Activated CD8-positive, alpha-beta T cell treated with anti-CD3 and anti-CD28 coated beads, Interleukin-2, amount 10 ng/mL, durations not matched to agents 7 days and 5 days (primary cell): Measurements from ENCODE around the gene AHNAK. TPM values are rescaled to one million over a fixed set of nuclear protein-coding genes. Genes with fewer than 3 reads are reported as not detected.

Experiments
- ATAC-seq: fragments of 150-1000 bp; cut with Tn5 transposase; one replicate; pipeline ENCODE4 v1.10.0; 2021; ENCODE audit warnings: moderate library complexity
- CTCF ChIA-PET: fragments of 350-600 bp; sonication (Branson Sonifier 250); formaldehyde crosslinking; loops from one replicate; lab custom pipeline; 2021; ENCODE audit warnings: antibody characterized with exemption; lab: Charles Lee
- POLR2A ChIA-PET: fragments of 350-600 bp; sonication (Branson Sonifier 250); formaldehyde crosslinking; loops from one replicate; lab custom pipeline; 2021; ENCODE audit warnings: antibody characterized with exemption; lab: Charles Lee
- DNase-seq: peaks from one replicate; pipeline ENCODE4 v3.0.0-alpha.2; 2020
- H3K27ac Mint-ChIP-seq: one replicate; pipeline ENCODE4 v1.8.0; 2021; ENCODE audit warnings: mild to moderate bottlenecking, mixed read lengths
- H3K27me3 Mint-ChIP-seq: one replicate; pipeline ENCODE4 v1.8.0; 2021; ENCODE audit warnings: low read depth, mixed read lengths
- H3K36me3 Mint-ChIP-seq: one replicate; pipeline ENCODE4 v1.8.0; 2021; ENCODE audit warnings: low read depth, mixed read lengths
- H3K4me1 Mint-ChIP-seq: one replicate; pipeline ENCODE4 v1.8.0; 2021; ENCODE audit warnings: low read depth, mixed read lengths
- H3K4me3 Mint-ChIP-seq: one replicate; pipeline ENCODE4 v1.8.0; 2021; ENCODE audit warnings: mild to moderate bottlenecking, mixed read lengths
- H3K9me3 Mint-ChIP-seq: one replicate; pipeline ENCODE4 v1.8.0; 2022; ENCODE audit warnings: mixed read lengths; ENCODE audit not compliant: insufficient read depth
- total RNA-seq, 2 experiments: library from RNA; stranded (reverse); gene quantifications; one replicate each; pipeline ENCODE4 v1.2.3, GENCODE V29; 2021

The AHNAK gene
- total RNA-seq, 2 experiments from 2014 or later, result 123 to 129 TPM

DNA sequence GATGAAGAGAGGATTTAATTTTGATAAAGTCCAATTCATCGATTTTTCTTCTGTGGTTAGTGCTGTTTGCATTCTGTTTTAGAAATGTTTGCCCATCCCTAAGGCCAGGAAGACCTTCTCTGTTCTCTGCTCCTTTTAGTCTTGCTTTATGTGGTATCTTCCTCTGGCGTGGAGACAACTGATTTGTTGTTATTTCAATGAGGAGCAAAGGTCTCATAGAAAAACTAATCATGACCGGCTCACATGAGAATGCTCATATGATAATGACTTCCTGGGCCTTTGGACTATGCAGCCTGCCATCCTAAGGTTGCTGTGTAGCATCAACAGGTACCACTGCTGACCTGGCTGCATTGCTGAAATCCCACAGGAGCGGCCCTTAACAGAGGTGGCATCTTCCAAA, 108.0 kb downstream of the AHNAK start:
- CTCF ChIA-PET, result no interaction called here
- ATAC-seq, result no peak
- no peak overlapping the region for H3K4me3 Mint-ChIP-seq
- peaks cover 2% of the 10 kb centered on the region for H3K27me3 Mint-ChIP-seq
- H3K9me3 Mint-ChIP-seq, result no peaks in the 10 kb centered on the region
- POLR2A ChIA-PET, result no interaction called here
- no peak overlapping the region for H3K27ac Mint-ChIP-seq
- H3K36me3 Mint-ChIP-seq, result no peaks in the 10 kb centered on the region
- H3K4me1 Mint-ChIP-seq, result peaks cover 20% of the 10 kb centered on the region
- no peak for DNase-seq

DNA sequence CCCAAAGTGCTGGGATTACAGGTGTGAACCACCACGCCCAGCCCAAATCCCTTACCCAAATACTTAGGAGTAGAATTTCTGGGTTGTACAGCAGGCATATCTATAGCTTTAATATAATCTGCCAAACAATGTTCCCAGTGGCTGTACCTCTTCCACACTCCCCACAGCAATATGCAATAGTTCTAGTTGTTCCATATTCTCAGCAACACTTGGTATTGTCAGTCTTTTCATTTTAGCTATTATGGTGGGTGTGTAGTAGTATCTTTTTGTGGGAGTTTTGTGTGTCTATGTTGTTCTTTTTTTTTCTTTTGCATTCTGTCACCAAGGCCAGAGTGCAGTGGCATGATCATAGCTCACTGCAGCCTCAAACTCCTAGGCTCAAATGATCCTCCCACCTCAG, 109.0 kb downstream of the AHNAK start:
- POLR2A ChIA-PET, result interaction anchor here (0.6 to 1.9 kb wide), 2 partner anchors 11 to 62 kb away, joined by 4 to 5 read pairs; no protein-coding TSS in a partner anchor
- no peak overlapping the region for H3K27ac Mint-ChIP-seq
- ATAC-seq, result no peak

DNA sequence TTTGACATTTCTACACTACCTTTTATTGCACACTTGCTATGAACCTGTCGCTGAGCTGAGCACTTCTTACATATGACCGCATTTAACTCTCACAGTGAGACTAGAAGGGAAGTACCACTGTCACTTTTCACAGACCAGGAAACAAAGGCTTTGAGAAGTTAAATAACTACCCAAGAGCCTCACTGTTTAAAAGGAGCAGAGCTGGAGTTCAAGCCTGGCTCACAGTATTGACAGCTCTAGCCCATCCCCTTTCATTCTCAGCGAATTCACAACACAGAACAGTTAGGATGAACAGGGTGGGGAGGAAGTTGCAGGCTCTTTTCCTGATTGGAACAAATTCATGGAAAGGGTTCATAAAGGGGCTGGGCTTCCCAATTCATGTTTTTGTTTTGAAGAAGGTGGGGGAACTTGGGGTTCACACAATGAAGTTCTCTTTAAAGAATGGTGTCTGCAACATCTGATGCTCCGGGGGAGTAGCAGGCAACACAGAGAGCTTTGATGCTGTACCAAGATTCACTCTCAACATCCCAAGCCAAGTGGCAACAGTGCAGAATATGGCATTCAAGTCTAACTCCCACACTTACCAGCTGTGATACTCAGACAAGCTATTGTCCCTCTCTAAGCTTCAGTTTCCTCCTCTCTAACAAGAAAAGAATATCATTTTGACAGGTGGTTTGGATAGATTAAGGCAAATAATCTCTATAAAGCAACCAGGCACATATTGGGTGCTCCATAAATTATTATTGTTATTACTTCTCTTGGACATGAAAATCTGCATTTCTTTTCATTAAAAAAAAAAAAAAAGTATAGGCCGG, 110.6 kb downstream of the AHNAK start:
- H3K4me3 Mint-ChIP-seq, result no peak overlapping the region
- no peak overlapping the region for H3K27ac Mint-ChIP-seq
- CTCF ChIA-PET, result interaction anchor here (0.7 to 3.0 kb wide), 6 partner anchors 12 to 155 kb away, joined by 3 to 24 read pairs (median 4); partner anchors contain the start of gene TUT1
- no peak for ATAC-seq
- H3K36me3 Mint-ChIP-seq, result no peaks in the 10 kb centered on the region
- peaks cover 39% of the 10 kb centered on the region for H3K4me1 Mint-ChIP-seq
- DNase-seq, result no peak
- POLR2A ChIA-PET, result interaction anchor here (0.6 to 1.9 kb wide), 3 partner anchors 9 to 63 kb away, joined by 3 to 6 read pairs (median 5); no protein-coding TSS in a partner anchor
- no peaks in the 10 kb centered on the region for H3K9me3 Mint-ChIP-seq
- no peaks in the 10 kb centered on the region for H3K27me3 Mint-ChIP-seq

More for the DNA sequence above, 109.0 kb downstream of the AHNAK start:
- Mint-ChIP-seq H3K27me3 (no peaks in the 10 kb centered on the region), H3K4me1 (peaks cover 28% of the 10 kb centered on the region), H3K36me3 (no peaks in the 10 kb centered on the region), H3K4me3 (no peak overlapping the region), H3K9me3 (no peaks in the 10 kb centered on the region)
- DNase-seq, result no peak
- CTCF ChIA-PET, result interaction anchor here (1.1 to 3.0 kb wide), 3 partner anchors 14 to 105 kb away, joined by 3 to 24 read pairs (median 11); no protein-coding TSS in a partner anchor

DNA sequence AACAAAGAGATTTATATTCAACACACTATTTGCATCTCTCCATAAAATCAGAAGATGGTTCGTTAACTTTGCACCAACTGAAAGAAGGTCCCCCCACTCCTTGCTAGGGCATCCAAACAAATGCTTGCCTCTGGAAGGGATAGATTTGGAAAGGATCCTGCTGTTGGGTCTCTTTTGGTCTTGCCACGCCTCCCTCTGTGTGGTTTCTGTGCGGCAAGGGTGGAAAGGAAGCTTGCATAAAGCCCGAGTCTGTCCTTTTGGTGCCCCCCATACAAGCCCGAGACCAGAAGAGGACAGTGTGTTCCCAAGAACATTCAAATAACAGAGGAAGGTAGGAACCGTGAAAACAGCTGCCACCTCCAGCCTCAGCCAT, 112.7 kb downstream of the AHNAK start:
- no peaks in the 10 kb centered on the region for H3K9me3 Mint-ChIP-seq
- DNase-seq (no peak), ATAC-seq (no peak)
- no peak overlapping the region for H3K27ac Mint-ChIP-seq
- no peaks in the 10 kb centered on the region for H3K27me3 Mint-ChIP-seq
- ChIA-PET POLR2A (no interaction called here), CTCF (interaction anchor here (1.3 to 2.5 kb wide), 3 partner anchors 9 to 109 kb away, joined by 3 to 14 read pairs (median 4); no protein-coding TSS in a partner anchor)
- peaks cover 56% of the 10 kb centered on the region for H3K4me1 Mint-ChIP-seq
- no peaks in the 10 kb centered on the region for H3K36me3 Mint-ChIP-seq
- no peak overlapping the region for H3K4me3 Mint-ChIP-seq

DNA sequence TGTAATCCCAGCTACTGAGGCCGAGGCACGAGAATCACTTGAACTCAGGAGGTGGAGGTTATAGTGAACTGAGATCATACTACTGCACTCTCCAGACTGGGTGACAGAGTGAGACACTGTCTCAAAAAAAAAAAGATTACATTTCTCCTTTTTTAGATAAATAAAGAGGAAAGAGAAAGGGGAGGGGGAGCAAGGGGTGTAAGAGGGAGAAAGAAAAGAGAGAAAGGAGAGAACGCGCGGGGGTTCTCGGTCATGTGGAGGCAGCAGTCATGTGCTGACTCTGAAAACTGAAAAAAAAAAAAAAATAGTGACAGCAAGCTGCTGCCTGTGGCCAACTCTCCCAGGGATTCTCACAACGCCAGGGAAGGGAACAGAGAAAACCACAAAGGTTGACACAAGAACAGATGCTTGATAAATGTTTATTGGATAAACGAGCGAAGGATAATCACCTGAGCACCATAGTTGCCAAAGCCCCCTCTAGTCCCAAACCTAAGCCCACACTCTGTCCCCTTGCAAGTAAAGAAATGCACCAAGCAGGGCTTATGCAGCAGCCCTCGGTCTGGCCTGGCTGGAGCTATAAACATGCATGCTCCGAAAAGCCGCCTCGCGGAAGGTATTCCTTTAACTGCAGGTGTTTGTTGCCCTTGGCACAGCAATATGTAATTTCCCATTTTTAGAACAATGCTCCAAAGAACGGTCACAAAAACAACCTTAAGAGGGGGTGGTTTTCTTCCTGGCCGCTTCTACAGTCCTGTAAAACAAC, 113.3 kb downstream of the AHNAK start:
- H3K4me1 Mint-ChIP-seq, result peaks cover 61% of the 10 kb centered on the region
- ChIA-PET CTCF (interaction anchor here (1.3 to 2.5 kb wide), 3 partner anchors 9 to 110 kb away, joined by 3 to 14 read pairs (median 4); no protein-coding TSS in a partner anchor), POLR2A (no interaction called here)
- H3K27ac Mint-ChIP-seq, result no peak overlapping the region
- no peaks in the 10 kb centered on the region for H3K27me3 Mint-ChIP-seq
- H3K4me3 Mint-ChIP-seq, result no peak overlapping the region
- no peaks in the 10 kb centered on the region for H3K36me3 Mint-ChIP-seq
- H3K9me3 Mint-ChIP-seq, result no peaks in the 10 kb centered on the region
- ATAC-seq, result no peak
- no peak for DNase-seq

DNA sequence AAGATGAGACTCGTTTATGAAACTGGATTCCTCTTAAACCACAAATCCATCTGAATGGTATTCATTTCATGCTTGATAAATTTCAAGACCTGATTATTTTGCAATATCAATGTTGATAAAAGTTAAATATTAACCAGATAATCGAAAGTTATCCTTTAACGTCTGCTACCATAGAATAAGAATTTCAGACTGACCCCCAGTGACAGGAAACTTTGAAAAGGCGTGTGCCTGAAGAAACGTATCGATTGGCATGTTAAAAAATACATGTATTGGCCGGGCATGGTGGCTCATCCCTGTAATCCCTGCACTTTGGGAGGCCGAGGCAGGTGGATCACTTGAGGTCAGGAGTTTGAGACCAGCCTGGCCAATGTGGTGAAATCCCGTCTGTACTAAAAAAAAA, 113.9 kb downstream of the AHNAK start:
- Mint-ChIP-seq H3K9me3 (no peaks in the 10 kb centered on the region), H3K27ac (no peak overlapping the region), H3K4me1 (peaks cover 68% of the 10 kb centered on the region), H3K27me3 (no peaks in the 10 kb centered on the region), H3K4me3 (no peak overlapping the region), H3K36me3 (no peaks in the 10 kb centered on the region)
- ChIA-PET CTCF (interaction anchor here (2.5 kb wide), 1 partner anchor 8 kb away, joined by 14 read pairs; no protein-coding TSS in a partner anchor), POLR2A (no interaction called here)
- ATAC-seq (no peak), DNase-seq (no peak)

DNA sequence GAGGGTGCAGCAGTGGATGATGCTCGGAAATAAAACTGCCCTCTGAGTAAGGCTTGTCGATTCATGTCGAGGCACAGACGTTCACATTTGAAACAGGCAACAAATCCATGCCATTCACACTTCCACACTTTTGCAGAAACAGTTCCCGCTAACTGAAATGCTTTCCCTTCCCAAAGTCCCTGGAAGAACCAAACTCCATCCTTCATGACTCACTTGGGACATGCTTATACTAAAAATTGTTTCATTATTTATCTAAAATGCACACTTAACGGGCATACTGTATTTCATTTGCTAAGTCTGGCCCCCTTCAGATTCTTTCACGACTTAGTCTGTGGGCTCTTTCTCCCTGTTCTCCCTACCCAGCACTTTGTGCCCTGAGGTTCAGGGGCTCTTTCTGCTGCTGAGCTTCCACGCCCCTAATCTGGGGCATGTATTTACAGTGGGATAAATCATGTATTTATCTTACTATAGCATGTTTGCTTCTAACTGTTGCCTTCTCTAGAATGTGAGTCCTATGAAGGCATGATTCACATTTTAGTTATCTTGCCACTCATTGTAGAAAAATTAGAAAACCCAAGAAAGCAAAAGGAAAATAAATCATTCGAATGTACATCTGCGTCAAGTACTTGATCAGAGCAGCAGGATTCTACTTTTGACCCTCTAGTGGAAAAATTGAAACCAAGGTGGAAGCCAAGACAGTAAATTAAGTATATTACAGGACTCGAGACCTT, 115.3 kb downstream of the AHNAK start:
- H3K4me3 Mint-ChIP-seq, result no peak overlapping the region
- H3K4me1 Mint-ChIP-seq, result peaks cover 80% of the 10 kb centered on the region
- ATAC-seq (no peak), DNase-seq (no peak)
- H3K27me3 Mint-ChIP-seq, result no peaks in the 10 kb centered on the region
- H3K9me3 Mint-ChIP-seq, result no peaks in the 10 kb centered on the region
- no peak overlapping the region for H3K27ac Mint-ChIP-seq
- POLR2A ChIA-PET, result interaction anchor here (0.6 kb wide), 1 partner anchor 463 kb away, joined by 3 read pairs; no protein-coding TSS in a partner anchor
- CTCF ChIA-PET, result no interaction called here
- H3K36me3 Mint-ChIP-seq, result no peaks in the 10 kb centered on the region

DNA sequence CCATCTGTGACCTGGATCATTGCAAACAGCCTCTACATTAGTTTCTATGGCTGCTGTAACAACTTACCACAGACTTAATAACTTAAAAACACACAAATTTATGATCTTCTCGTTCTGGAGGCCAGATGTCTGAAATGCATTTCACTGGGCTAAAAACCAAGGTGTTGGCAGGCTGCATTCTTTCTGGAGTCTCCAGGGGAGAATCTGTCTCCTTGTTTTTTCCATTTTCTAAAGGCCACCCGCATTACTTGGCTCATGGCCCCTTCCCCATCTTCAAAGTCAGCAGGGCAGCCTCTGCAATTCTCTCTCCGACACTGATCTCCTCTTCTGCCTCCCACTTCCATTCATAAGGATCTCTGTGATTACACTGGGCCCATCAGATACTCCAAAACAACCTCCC, 116.2 kb downstream of the AHNAK start:
- ATAC-seq (no peak), DNase-seq (no peak)
- H3K4me3 Mint-ChIP-seq, result no peak overlapping the region
- no peaks in the 10 kb centered on the region for H3K27me3 Mint-ChIP-seq
- H3K9me3 Mint-ChIP-seq, result no peaks in the 10 kb centered on the region
- H3K36me3 Mint-ChIP-seq, result no peaks in the 10 kb centered on the region
- ChIA-PET POLR2A (no interaction called here), CTCF (no interaction called here)
- H3K4me1 Mint-ChIP-seq, result peaks cover 79% of the 10 kb centered on the region
- no peak overlapping the region for H3K27ac Mint-ChIP-seq

DNA sequence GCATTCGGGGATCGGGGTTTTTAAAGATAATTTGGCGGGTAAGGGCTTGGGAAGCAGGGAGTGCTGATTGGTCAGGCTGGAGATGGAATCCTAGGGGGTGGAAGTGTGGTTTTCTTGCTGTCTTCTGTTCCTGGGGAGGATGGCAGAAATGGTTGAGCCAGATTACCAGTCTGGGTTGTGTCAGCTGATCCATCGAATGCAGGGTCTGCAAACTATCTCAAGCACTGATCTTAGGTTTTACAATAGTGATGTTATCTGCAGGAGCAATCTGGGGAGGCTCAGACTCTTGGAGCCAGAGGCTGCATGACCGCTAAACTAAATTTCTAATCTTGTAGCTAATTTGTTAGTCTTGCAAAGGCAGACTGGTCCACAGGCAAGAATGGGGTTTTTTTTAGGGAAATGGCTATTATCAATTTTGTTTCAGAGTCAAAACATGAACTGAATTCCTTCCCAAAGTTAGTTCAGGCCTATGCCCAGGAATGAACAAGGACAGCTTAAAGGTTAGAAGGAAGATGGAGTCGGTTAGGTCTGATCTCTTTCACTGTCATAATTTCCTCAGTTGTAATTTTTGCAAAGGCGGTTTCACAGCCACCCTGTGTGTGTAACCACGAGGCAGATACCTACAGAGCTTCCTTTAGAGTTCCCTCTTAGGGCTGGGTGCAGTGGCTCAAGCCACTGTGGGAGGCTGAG, 117.6 kb downstream of the AHNAK start:
- H3K9me3 Mint-ChIP-seq, result no peaks in the 10 kb centered on the region
- DNase-seq (no peak), ATAC-seq (no peak)
- H3K4me1 Mint-ChIP-seq, result peaks cover 80% of the 10 kb centered on the region
- no peak overlapping the region for H3K4me3 Mint-ChIP-seq
- H3K27me3 Mint-ChIP-seq, result no peaks in the 10 kb centered on the region
- ChIA-PET CTCF (interaction anchor here (0.9 to 9.3 kb wide), 6 partner anchors 27 to 162 kb away, joined by 3 to 294 read pairs (median 11); partner anchors contain the start of genes AHNAK and TUT1), POLR2A (interaction anchor here (0.8 to 2.6 kb wide), 5 partner anchors 58 to 162 kb away, joined by 3 to 10 read pairs (median 3); partner anchors contain the start of gene TUT1)
- no peaks in the 10 kb centered on the region for H3K36me3 Mint-ChIP-seq
- peak overlapping the region; percentile 6 for H3K27ac Mint-ChIP-seq

DNA sequence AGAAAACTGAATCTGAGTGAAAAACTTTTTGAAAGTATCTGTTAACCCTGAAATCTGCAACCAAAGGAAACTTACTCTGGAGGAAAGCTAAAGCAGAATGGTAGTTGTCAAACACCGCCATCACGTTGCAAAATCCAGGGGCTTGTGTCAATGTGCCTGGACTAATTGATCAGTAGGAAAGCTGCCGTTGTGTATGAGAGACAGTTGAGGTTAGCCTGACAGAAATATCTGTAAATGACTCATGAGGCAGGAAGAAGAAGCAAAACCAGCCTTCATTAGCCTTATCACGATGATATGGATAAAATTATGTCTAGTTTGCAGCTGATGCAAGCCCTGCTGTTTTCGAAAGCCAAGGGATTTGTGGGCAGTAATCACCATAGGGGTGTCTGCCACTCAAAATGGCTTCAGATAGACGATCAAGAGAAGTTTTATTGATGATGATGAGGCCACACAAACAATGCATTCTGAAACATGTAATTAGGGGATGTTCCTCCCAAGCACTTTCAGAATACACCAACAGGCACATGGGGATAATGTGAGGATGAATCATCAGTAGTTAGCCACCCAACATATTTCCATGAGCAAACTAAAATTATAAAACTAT, 118.9 kb downstream of the AHNAK start:
- Mint-ChIP-seq H3K4me1 (peaks cover 79% of the 10 kb centered on the region), H3K9me3 (no peaks in the 10 kb centered on the region), H3K36me3 (no peaks in the 10 kb centered on the region), H3K27me3 (peaks cover 6% of the 10 kb centered on the region), H3K4me3 (peak overlapping the region; percentile 2), H3K27ac (peak overlapping the region; percentile 84)
- ATAC-seq (peak; percentile 34), DNase-seq (peak; percentile 35)
- POLR2A ChIA-PET, result interaction anchor here (0.6 to 2.6 kb wide), 8 partner anchors 9 to 326 kb away, joined by 3 to 10 read pairs (median 3); partner anchors contain the start of genes TUT1 and ZBTB3
- CTCF ChIA-PET, result interaction anchor here (1.1 to 9.3 kb wide), 5 partner anchors 26 to 133 kb away, joined by 4 to 294 read pairs (median 16); partner anchors contain the start of gene AHNAK
